Activated T-helper 1 cell treated with anti-CD3 and anti-CD28 coated beads, Interleukin-2, amount 50 U/mL, for 16 hours (primary cell): ENCODE results near the gene OR4C45.
"Not testable (repeated sequence)": the region's sequence is repeated elsewhere in the genome, so short reads cannot be mapped to it uniquely, and the experiment has no call there.

Experiments
- DNase-seq, 2 donors: peaks; one replicate each; pipeline ENCODE4 v3.0.0-alpha.2; 2020; ENCODE audit warnings: low read depth in 1 of 2, low spot score in 1 of 2

OR4C45 gene

DNA sequence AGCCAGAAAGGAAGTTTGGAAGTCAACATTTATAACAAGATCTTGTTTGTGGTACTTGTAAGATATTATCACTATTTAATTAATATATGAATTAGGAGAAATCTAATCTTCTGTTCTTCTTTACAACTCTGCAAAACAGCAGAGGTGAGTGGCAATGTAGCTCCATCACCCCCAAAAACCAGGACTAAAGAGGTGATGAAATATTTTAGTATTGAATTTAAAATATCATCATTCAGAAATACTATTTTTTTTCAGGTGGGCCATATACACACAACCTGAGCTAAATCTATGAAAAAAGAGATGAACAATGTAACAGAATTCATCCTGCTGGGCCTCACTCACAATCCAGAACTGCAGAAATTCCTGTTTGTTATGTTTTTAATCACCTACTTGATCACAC is at the start of gene OR4C45:
OR4C45 (plus strand) TSS at position 301 of the 400 bp plus-strand sequence.
- DNase-seq, result no peak

DNA sequence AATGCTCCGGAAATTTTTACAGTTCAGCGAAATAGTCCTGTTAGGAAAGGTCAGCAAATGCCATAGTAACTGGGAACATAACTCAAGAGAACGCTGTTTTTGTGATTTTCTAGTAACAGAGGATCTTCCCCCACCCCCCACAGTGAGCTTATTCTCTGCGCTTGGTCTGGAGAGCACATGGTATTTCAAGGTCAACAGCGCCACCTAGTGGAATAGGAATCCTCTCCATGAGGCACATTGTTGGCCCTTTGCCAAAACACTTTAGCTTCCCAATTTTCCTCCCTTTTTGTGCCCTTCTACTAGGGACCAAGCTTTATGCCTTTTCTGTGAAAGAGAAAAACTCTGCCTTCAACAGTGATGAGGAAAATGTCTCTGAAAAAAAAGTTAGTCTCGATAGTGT is 37.1 kb upstream of the OR4C45 start:
- no peak for DNase-seq

DNA sequence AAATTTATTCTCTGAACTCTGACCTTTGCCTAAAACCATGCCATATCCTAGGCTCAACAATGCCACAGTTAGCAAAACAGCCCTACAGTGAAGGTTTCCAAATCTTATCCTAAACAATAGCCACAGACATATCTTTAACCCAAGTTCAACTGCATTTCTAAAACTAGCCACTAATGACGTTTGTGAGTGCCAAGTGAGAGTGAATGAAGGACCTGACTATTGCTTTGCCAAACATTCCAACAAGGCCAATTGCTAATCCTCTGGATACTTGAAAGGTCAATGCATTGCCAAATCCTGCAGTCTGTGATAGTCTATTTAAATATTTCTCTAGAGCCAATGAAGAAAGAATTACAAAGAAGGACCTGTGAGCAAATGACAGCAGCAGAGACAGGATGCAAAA is 2.5 kb upstream of the OR4C45 start:
- DNase-seq, result no peak

DNA sequence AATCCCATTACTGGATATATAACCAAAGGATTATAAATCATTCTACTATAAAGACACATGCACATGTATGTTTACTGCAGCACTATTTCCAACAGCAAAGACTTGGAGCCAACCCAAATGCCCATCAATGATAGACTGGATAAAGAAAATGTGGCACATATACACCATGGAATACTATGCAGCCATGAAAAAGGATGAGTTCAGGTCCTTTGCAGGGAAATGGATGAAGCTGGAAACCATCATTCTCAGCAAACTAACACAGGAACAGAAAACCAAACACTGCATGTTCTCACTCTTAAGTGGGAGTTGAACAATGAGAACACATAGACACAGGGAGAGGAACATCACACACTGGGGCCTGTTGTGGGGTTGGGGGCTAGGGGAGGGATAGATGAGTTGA is 3.6 kb downstream of the OR4C45 start:
- DNase-seq, result not testable (repeated sequence)

DNA sequence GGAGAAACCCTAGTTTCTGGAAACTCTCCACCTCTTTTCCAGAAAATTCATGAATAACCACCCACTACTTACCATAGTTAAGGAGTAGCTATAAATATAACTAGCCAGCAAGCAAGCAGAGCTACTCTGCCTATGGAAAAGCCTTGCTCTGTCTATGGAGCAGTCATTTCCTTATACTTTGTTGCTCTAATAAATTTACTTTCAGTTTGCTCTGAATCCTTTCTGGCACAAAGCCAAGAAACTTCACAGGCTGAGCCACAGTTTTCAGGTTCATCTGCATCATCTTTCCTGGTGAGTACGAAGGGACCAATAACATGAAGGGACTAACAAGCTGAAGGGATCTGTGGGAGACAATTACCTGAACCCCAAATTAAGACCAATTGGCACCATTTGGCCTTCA is 4.6 kb downstream of the OR4C45 start:
- DNase-seq, result no peak

DNA sequence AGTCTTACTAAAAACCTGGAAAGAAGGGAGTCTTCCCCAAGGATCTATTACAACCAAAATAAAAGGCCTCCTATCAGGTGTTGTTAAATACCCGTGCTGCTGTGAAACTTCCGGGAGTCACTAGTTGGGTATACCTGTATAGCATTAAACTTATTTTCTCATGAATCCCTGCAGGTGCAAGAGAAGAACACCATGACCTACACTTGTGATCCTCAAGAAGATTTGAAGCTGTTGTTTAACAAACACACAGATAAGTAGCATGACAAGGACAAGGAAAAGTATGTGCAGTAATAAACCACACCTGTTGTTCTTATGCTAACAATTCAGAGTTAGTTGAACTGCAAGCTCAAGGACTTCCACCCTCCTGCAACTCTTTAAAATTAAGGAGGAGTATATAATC is 12.0 kb downstream of the OR4C45 start:
- no peak for DNase-seq

DNA sequence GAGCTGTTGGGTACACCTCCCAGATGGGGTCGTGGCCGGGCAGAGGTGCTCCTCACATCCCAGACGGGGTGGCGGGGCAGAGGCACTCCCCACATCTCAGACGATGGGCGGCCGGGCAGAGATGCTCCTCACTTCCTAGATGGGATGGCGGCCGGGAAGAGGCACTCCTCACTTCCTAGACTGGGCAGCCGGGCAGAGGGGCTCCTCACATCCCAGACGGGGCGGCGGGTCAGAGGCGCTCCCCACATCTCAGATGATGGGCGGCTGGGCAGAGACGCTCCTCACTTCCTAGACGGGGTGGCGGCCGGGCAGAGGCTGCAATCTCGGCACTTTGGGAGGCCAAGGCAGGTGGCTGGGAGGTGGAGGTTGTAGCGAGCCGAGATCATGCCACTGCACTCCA is 30.4 kb downstream of the OR4C45 start:
- not testable (repeated sequence) for DNase-seq

DNA sequence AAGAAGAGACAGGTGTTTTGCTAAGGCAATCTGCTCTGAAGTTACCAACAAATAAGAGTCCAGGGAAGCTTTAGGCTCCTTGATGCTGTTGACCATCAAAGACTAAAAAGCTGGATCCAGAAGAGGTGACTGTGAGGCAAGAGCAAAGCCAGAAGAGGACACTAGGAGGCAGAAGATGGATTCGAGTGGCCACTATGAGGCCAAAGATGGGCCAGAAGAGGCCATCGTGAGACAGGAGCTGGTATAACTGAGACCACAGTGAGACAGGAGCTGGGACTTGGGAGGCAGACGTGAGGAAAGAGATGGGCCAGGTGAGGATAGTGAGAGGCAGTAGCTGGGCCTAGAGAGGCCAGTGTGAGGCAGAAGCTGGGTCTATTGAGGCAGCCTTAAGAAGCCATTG is 37.7 kb downstream of the OR4C45 start:
- no peak for DNase-seq

DNA sequence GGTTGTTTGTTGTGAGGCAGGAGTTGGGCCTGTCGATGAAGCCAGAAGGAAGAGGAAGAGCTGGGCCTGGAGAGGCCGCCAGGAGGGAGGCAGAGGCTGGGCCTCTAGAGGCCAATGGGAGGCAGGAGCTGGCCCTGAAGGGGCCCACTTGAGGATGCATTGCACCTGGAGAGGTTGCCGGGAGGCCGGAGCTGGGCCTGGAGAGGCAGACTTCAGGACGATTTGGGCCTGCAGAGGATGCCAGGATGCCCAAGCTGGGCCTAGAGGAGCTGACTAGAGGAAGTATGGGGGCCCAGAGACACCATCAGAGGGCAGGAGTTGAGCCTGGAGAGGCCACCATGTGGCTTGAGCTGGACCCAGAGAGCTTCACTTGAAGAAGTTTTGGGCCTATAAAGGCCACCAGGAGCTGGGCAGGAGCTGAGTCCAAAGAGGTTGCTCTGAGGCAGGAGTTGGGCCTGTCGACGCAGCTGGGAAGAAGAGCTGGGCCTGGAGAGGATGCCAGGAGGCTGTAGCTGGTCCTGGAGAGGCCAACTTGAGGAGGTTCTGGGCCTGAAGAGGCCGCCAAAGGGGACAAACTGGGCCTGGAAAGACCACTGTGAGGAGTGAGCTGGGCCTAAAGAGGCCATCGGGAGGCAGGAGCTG is 39.0 kb downstream of the OR4C45 start:
- no peak for DNase-seq

DNA sequence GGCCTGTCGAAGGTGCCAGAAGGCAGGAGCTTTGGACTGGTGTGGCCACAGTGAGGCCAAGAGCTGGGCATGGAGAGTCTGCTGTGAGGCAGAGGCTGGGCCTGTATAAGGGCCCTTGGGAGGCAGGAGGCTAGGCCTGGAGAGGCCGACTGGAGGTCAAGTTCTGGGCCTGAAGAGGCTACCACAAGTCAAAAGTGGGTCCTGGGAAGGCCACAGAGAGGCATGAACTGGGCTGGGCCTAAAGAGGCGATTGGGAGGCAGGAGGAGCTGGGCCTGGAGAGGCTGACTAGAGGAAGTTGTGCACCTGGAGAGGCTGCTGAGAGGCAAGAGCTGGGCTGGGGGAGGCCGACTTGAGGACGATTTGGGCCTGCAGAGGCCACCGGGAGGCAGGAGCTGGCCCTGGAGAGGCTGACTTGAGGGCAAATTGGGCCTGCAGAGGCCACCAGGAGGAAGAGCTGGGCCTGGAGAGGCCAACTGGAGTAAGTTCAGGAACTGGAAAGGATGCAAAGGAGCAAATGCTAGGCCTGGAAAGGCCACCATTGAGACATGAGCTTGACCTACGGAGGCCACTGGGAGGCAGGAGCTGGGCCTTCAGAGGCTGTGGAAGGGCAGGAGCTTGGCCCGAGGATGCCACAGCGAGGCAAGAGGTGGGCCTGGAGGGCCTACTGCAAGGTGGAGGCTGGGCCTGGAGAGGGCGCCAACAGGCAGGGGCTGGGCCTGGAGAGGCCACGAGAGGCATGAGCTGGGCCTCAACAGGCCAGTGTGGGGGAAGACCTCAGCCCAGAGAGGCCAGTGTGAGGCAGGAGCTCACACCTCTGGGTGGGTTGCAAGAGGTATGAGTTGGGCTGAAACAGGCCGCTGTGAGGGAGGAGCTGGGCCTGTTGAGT is 39.8 kb downstream of the OR4C45 start:
- no peak for DNase-seq

DNA sequence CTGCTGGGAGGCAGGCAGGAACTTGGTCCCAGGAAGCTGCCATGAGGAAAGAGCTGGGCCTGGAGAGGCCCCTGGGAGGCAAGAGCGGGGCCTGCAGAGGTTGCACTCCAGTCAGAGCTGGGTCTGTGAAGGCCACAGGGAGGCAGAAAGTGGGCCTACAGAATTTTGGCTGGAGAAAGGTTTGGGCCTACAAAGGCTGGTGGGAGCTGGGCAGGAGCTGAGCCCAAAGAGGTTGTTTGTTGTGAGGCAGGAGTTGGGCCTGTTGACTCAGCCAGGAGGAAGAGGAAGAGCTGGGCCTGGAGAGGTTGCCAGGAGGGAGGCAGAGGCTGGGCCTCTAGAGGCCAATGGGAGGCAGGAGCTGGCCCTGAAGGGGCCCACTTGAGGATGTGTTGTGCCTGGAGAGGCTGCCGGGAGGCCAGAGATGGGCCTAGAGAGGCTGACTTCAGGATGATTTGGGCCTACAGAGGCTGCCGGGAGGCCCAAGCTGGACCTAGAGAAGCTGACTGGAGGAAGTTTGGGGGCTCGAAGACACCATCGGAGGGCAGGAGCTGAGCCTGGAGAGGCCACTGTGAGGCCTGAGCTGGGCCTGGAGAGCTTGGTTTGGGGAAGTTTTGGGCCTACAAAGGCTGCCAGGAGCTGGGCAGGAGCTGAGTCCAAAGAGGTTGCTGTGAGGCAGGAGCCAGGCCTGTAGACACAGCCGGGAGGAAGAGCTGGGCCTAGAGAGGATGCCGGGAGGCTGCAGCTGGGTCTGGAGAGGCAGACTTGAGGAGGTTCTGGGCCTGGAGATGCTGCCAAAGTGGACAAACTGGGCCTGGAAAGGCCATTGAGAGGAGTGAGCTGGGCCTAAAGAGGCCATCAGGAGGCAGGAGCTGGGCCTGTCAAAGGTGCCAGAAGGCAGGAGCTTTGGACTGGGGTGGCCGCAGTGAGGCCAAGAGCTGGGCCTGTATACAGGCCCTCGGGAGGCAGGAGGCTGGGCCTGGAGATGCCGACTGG is 40.7 kb downstream of the OR4C45 start:
- no peak for DNase-seq

DNA sequence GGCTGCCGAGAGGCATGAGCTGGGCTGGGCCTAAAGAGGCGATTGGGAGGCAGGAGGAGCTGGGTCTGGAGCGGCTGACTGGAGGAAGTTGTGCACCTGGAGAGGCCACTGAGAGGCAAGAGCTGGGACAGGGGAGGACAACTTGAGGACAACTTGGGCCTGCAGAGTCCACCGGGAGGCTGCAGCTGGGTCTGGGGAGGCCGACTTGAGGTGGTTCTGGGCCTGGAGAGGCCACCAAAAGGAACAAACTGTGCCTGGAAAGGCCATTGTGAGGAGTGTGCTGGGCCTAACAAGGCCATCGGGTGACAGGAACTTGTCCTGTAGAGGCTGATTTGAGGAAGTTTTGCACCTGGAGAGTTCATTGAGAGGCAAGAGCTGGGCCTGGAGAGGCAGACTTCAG is 41.5 kb downstream of the OR4C45 start:
- no peak for DNase-seq

DNA sequence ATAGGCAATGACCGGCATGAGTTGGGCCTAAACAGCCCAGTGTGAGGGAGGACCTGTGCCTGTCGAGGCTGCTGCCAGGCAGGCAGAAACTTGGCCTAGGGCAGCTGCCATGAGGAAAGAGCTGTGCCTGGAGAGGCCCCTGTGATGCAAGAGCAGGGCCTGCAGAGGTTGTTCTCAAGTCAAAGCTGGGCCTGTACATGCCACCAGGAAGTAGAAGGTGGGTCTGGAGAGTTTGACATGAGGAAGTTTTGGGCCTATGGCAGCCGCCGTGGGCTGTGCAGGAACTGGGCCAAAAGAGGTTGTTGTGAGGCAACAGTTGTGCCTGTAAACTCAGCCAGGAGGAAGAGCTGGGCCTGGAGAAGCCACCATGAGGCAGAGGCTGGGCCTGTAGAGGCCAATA is 43.2 kb downstream of the OR4C45 start:
- DNase-seq, result no peak

DNA sequence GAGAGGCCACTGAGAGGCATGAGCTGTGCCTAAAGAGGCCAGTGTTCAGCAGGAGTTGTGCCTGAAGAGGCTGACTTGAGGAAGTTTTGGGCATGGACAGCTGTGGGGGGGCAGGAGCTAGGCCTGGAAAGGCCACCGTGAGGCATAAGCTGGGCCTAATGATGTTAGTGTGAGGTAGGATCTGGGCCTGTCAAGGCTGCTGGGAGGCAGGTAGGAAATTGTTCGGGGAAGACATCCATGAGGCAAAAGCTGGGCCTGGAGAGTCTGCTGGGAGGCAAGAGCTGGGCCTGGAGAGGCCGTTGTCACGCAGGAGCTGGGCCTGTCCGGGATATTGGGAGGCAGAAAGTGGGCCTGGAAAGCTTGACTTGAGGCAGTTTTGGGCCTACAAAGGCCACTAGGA is 44.9 kb downstream of the OR4C45 start:
- DNase-seq, result no peak

DNA sequence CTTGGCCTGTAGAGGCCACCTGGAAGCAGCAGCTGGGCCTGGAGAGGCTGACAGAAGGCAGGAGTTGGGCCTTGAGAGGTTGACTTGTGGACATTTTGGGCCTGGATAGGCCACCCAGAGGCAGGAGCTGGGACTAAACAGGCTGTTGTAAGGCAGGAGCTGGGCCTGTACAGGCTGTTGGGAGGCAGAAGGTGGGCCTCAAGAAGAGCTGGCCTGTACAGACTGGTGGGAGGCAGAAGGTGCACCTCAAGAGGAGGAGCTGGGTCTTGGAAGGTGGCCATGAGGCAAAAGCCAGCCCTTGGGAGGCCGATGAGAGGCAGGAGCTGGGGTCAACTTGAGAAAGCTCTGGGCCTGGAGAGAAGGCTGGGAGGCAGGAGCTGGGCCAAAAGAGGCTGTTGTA is 45.3 kb downstream of the OR4C45 start:
- no peak for DNase-seq

DNA sequence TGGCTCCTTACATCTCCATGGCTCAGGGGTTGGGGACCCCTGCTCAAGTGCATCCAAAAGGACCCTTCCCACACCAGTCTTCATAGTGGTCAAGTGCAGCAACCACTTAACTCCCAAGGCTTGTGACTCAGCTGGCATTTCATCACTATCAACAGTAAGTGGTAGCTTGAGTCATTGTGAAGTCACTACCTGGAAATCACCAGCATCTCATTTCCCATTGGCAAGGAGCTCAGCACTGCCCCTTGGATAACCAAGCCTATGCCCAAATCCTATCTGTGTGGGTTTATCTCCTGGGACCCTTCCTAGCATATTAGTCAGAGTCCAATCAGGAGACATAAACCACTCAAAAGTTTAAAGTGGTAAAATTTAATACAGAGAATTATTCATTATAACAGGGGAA is 46.3 kb downstream of the OR4C45 start:
- DNase-seq, result not testable (repeated sequence)

DNA sequence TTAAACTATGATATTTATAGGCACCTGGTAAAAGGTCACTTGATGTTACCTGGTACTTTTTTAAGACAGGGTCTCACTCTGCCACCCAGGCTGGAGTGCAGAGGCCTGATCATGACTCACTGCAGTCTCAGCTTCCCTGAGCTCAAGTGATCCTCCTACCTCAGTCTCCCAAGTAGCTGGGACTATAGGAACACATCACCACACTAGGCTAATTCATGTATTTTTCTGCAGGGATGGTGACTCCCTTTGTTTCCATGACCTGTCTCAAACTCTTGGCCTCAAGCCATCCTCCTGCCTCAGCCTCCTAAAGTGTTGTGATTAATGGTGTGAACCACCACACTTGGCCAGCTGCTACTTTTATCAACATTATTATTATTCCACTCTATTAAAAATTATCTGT is 47.6 kb downstream of the OR4C45 start:
- DNase-seq, result no peak
